Right lobe of liver (tissue), 4 donors: ENCODE results near the gene MCC.

ENCODE experiments used
- POLR2A ChIP-seq: fragments of 450-650 bp; IDR thresholded peaks from one replicate; pipeline ENCODE4 v1.6.1; 2017; ENCODE audit warnings: antibody characterized with exemption, mild to moderate bottlenecking
- TF ChIP-seq, protein P1 (sequence below), 4 donors: fragments of 200-600 bp in 3 of 4; fragments of 450-650 bp in 1 of 4; IDR thresholded peaks; one replicate each; pipeline versions ENCODE4 v1.5.1 to v1.8.0; 2016 to 2022; ENCODE audit warnings: antibody characterized with exemption in 4 of 4, mild to moderate bottlenecking in 2 of 4
- donor health status: DM: no; HTN: no; CAD: no.
- donor health status: DM: no; HTN: no; CAD: no.
- donor health status: DM: no; HTN: yes; CAD: no.

GRCh38 chr5:113219695-113220094, 268.6 kb downstream of the MCC start:
- TF ChIP-seq, protein P1, sequence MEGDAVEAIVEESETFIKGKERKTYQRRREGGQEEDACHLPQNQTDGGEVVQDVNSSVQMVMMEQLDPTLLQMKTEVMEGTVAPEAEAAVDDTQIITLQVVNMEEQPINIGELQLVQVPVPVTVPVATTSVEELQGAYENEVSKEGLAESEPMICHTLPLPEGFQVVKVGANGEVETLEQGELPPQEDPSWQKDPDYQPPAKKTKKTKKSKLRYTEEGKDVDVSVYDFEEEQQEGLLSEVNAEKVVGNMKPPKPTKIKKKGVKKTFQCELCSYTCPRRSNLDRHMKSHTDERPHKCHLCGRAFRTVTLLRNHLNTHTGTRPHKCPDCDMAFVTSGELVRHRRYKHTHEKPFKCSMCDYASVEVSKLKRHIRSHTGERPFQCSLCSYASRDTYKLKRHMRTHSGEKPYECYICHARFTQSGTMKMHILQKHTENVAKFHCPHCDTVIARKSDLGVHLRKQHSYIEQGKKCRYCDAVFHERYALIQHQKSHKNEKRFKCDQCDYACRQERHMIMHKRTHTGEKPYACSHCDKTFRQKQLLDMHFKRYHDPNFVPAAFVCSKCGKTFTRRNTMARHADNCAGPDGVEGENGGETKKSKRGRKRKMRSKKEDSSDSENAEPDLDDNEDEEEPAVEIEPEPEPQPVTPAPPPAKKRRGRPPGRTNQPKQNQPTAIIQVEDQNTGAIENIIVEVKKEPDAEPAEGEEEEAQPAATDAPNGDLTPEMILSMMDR (IDR thresholded peaks at IDR 0.05), result no peak
- TF ChIP-seq POLR2A, result no peak
